NB4 (cell line): ENCODE data around the gene ALPK1.

Experiments
- CTCF ChIP-seq: IDR thresholded peaks from one replicate; pipeline ENCODE4 v1.5.1; 2012; ENCODE audit warnings: low read depth, low read length
- MAX ChIP-seq: IDR thresholded peaks from 2 replicates; pipeline ENCODE4 v1.6.1; 2011; ENCODE audit warnings: low read depth, low read length
- POLR2A ChIP-seq: IDR thresholded peaks from 2 replicates; pipeline ENCODE4 v1.6.1; 2011; ENCODE audit warnings: mild to moderate bottlenecking; ENCODE audit not compliant: insufficient read length; ENCODE audit errors: extremely low read depth

GRCh38 chr4:112411781-112412550, 114.8 kb downstream of the ALPK1 start:
- TF ChIP-seq CTCF (no peak), MAX (no peak), POLR2A (no peak)
